GM23338 (cell line): ENCODE measurements around the gene PARVG. TPM values are rescaled to one million over a fixed set of nuclear protein-coding genes. Genes with fewer than 3 reads are reported as not detected.

ENCODE experiments used
- ATAC-seq: fragments of 200-7000 bp; cut with Tn5 transposase; 3 replicates; pipeline ENCODE4 v1.9.1; 2020
- DNase-seq: peaks from one replicate; pipeline ENCODE4 v3.0.0-alpha.2; 2015; ENCODE audit warnings: low spot score
- H2AFZ ChIP-seq: fragments of 200-600 bp; sonication (generic); 2 replicates; pipeline ENCODE4 v1.8.0; 2016; ENCODE audit warnings: antibody characterized with exemption, mild to moderate bottlenecking, moderate library complexity
- H3F3A ChIP-seq: fragments of 200-600 bp; sonication (generic); replicated peaks from 2 replicates; pipeline ENCODE4 v1.8.0; 2017; ENCODE audit warnings: antibody characterized with exemption, mixed run types, low read depth
- H3K27ac ChIP-seq: fragments of 200-600 bp; sonication (generic); 2 replicates; pipeline ENCODE4 v1.6.1; 2016; ENCODE audit warnings: low read depth
- H3K27me3 ChIP-seq: fragments of 200-600 bp; sonication (generic); 2 replicates; pipeline ENCODE4 v1.8.0; 2016; ENCODE audit warnings: mild to moderate bottlenecking, mixed run types, moderate library complexity; ENCODE audit not compliant: insufficient read depth
- H3K36me3 ChIP-seq: fragments of 200-600 bp; sonication (generic); 2 replicates; pipeline ENCODE4 v1.8.0; 2016; ENCODE audit warnings: mild to moderate bottlenecking; ENCODE audit not compliant: insufficient read depth
- H3K4me1 ChIP-seq: fragments of 200-600 bp; sonication (generic); 2 replicates; pipeline ENCODE4 v1.8.0; 2016; ENCODE audit warnings: mild to moderate bottlenecking, moderate library complexity; ENCODE audit not compliant: insufficient read depth
- H3K4me2 ChIP-seq: fragments of 200-600 bp; sonication (generic); 2 replicates; pipeline ENCODE4 v1.7.1; 2017; ENCODE audit warnings: mixed run types
- H3K4me3 ChIP-seq: fragments of 200-600 bp; sonication (generic); 2 replicates; pipeline ENCODE4 v1.6.1; 2016; ENCODE audit warnings: mixed run types
- H3K79me2 ChIP-seq: fragments of 200-600 bp; sonication (generic); replicated peaks from 2 replicates; pipeline ENCODE4 v1.8.0; 2017; ENCODE audit warnings: mild to moderate bottlenecking; ENCODE audit not compliant: insufficient read depth
- H3K9me2 ChIP-seq: fragments of 200-600 bp; sonication (generic); 2 replicates; pipeline ENCODE4 v1.8.0; 2017; ENCODE audit not compliant: insufficient read depth
- H4K20me1 ChIP-seq: fragments of 200-600 bp; sonication (generic); replicated peaks from 2 replicates; pipeline ENCODE4 v1.8.0; 2017; ENCODE audit warnings: mild to moderate bottlenecking; ENCODE audit not compliant: insufficient read depth
- H3K27ac Mint-ChIP-seq: 2 replicates; pipeline ENCODE4 v1.8.0; 2020; ENCODE audit warnings: inconsistent platforms, mild to moderate bottlenecking, moderate library complexity, mixed read lengths
- H3K27me3 Mint-ChIP-seq: 3 replicates; pipeline ENCODE4 v1.8.0; 2022; ENCODE audit warnings: low read depth, mild to moderate bottlenecking, moderate library complexity, mixed read lengths, inconsistent platforms; ENCODE audit not compliant: insufficient read depth, poor library complexity
- H3K36me3 Mint-ChIP-seq: 3 replicates; pipeline ENCODE4 v1.8.0; 2021; ENCODE audit warnings: low read depth, mild to moderate bottlenecking, inconsistent platforms, moderate library complexity, mixed read lengths
- H3K4me1 Mint-ChIP-seq: 3 replicates; pipeline ENCODE4 v1.8.0; 2020; ENCODE audit warnings: mild to moderate bottlenecking, inconsistent platforms, mixed read lengths
- H3K4me3 Mint-ChIP-seq: 3 replicates; pipeline ENCODE4 v1.8.0; 2021; ENCODE audit warnings: moderate library complexity, mild to moderate bottlenecking, inconsistent platforms, mixed read lengths
- H3K9me3 Mint-ChIP-seq: 3 replicates; pipeline ENCODE4 v1.8.0; 2020; ENCODE audit warnings: moderate library complexity, mild to moderate bottlenecking, inconsistent platforms, mixed read lengths
- CREB1 ChIP-seq: fragments of 250-450 bp; sonication (Bioruptor Pico); IDR thresholded peaks from 2 replicates; pipeline ENCODE4 v1.5.0; 2020; ENCODE audit warnings: low read depth, mild to moderate bottlenecking, moderate library complexity
- CTCF ChIP-seq, 2 experiments: fragments of 200-600 bp in 1 of 2; sonication (generic) in 1 of 2; conservative IDR thresholded peaks; 2 replicates each; pipeline versions ENCODE4 v1.5.1 to v1.6.1; 2016 to 2017; ENCODE audit warnings: antibody characterized with exemption in 2 of 2, low read depth in 2 of 2, mild to moderate bottlenecking in 2 of 2, moderate library complexity in 1 of 2
- ETS1 ChIP-seq: IDR thresholded peaks from 2 replicates; pipeline ENCODE4 v1.6.1; 2016; ENCODE audit warnings: antibody characterized with exemption
- EZH2 ChIP-seq: fragments of 200-600 bp; sonication (generic); IDR thresholded peaks from one replicate; pipeline ENCODE4 v1.8.0; 2017; ENCODE audit warnings: antibody characterized with exemption, mild to moderate bottlenecking, low read depth; ENCODE audit not compliant: unreplicated experiment
- EZH2phosphoT487 ChIP-seq: fragments of 200-600 bp; sonication (generic); IDR thresholded peaks from one replicate; pipeline ENCODE4 v1.8.1; 2018; ENCODE audit warnings: antibody characterized with exemption; ENCODE audit not compliant: unreplicated experiment
- JUNB ChIP-seq: IDR thresholded peaks from one replicate; pipeline ENCODE4 v1.6.1; 2016; ENCODE audit warnings: antibody characterized with exemption; ENCODE audit not compliant: unreplicated experiment
- NANOG ChIP-seq: IDR thresholded peaks from 2 replicates; pipeline ENCODE4 v1.6.1; 2016; ENCODE audit warnings: antibody characterized with exemption, borderline replicate concordance
- POLR2AphosphoS5 ChIP-seq: IDR thresholded peaks from 2 replicates; pipeline ENCODE4 v1.6.1; 2016; ENCODE audit warnings: antibody characterized with exemption, low read depth
- REST ChIP-seq: IDR thresholded peaks from one replicate; pipeline ENCODE4 v1.6.1; 2018; ENCODE audit warnings: antibody characterized with exemption; ENCODE audit not compliant: unreplicated experiment
- STAT1 ChIP-seq: IDR thresholded peaks from one replicate; pipeline ENCODE4 v1.6.1; 2016; ENCODE audit warnings: antibody characterized with exemption; ENCODE audit not compliant: unreplicated experiment
- ZNF114 ChIP-seq: fragments of 250-450 bp; sonication (Bioruptor Pico); IDR thresholded peaks from 2 replicates; pipeline ENCODE4 v1.5.0; 2020; ENCODE audit warnings: mild to moderate bottlenecking, moderate library complexity
- ZNF331 ChIP-seq: fragments of 250-450 bp; sonication (Bioruptor Pico); IDR thresholded peaks from 2 replicates; pipeline ENCODE4 v1.5.0; 2020; ENCODE audit warnings: low read depth, mild to moderate bottlenecking, moderate library complexity
- ZNF462 ChIP-seq: fragments of 250-450 bp; sonication (Bioruptor Pico); IDR thresholded peaks from 2 replicates; pipeline ENCODE4 v1.5.0; 2020; ENCODE audit warnings: mild to moderate bottlenecking, moderate library complexity
- polyA plus RNA-seq: library from polyadenylated mRNA; unstranded; fragments of >200 nt; fragmentation: Nextera tagmentation; extraction: Ambion mirVana; gene quantifications from 2 replicates; pipeline ENCODE4 v1.2.1, GENCODE V29; 2016
- total RNA-seq: library from RNA; depleted of rRNA; stranded (reverse); fragments of >200 nt; shearing (Covaris generic); gene quantifications from 2 replicates; pipeline ENCODE4 v1.2.3, GENCODE V29; 2014

Gene PARVG
- total and polyA plus RNA-seq, 2 experiments from 2014 or later = 0.14 to 0.31 TPM

- H3K9me2 ChIP-seq = no peaks in the 10 kb centered on the region
- Mint-ChIP-seq H3K9me3 (peaks cover 25% of the 10 kb centered on the region), H3K36me3 (peaks cover 32% of the 10 kb centered on the region), H3K4me3 (no peak overlapping the region), H3K27me3 (peaks cover 6% of the 10 kb centered on the region), H3K27ac (no peak overlapping the region), H3K4me1 (no peaks in the 10 kb centered on the region)
- H3K4me1 ChIP-seq = no peaks in the 10 kb centered on the region
- ATAC-seq (no peak), DNase-seq (no peak)
- H3K36me3 ChIP-seq = no peaks in the 10 kb centered on the region
- no peak overlapping the region for H3K4me3 ChIP-seq
- no peaks in the 10 kb centered on the region for H3K79me2 ChIP-seq
- H3K27me3 ChIP-seq = no peaks in the 10 kb centered on the region
- no peaks in the 10 kb centered on the region for H4K20me1 ChIP-seq
- H3F3A ChIP-seq = no peaks in the 10 kb centered on the region
- TF ChIP-seq ZNF331 (CRISPR knock-in tag) = no peak
- no peak for TF ChIP-seq CTCF (conservative IDR thresholded peaks at IDR 0.05; ENCODE audit: low read depth in 2 of 2)
- TF ChIP-seq STAT1 = no peak
- no peak for TF ChIP-seq ZNF462 (CRISPR knock-in tag)
- TF ChIP-seq ZNF114 = no peak
- no peak for TF ChIP-seq ETS1
- TF ChIP-seq JUNB = no peak
- no peak for TF ChIP-seq EZH2
- TF ChIP-seq REST = no peak
- no peak for TF ChIP-seq NANOG
- TF ChIP-seq EZH2phosphoT487 = no peak
- no peak for TF ChIP-seq CREB1
- no peak for TF ChIP-seq POLR2AphosphoS5
- H3K27ac ChIP-seq = no peak overlapping the region
- H2AFZ ChIP-seq = no peak overlapping the region
- H3K4me2 ChIP-seq = no peak overlapping the region
Observed at GRCh38 chr22:44248926-44249325, 68.2 kb downstream of the PARVG start.
